HEK293T (cell line): ENCODE data around the gene EIF2S1.

Experiments used
- ARNT ChIP-seq: fragments of 450-650 bp; IDR thresholded peaks from 2 replicates; pipeline ENCODE4 v1.6.1; 2017; ENCODE audit warnings: mild to moderate bottlenecking
- BHLHE40 ChIP-seq: fragments of 450-650 bp; IDR thresholded peaks from 2 replicates; pipeline ENCODE4 v1.6.1; 2016; ENCODE audit warnings: mild to moderate bottlenecking, moderate library complexity, borderline replicate concordance
- FOXM1 ChIP-seq: fragments of 450-650 bp; IDR thresholded peaks from 2 replicates; pipeline ENCODE4 v1.6.1; 2017; ENCODE audit warnings: mild to moderate bottlenecking, borderline replicate concordance
- LEF1 ChIP-seq: fragments of 450-650 bp; IDR thresholded peaks from 2 replicates; pipeline ENCODE4 v1.6.1; 2017; ENCODE audit warnings: mild to moderate bottlenecking, borderline replicate concordance
- SP1 ChIP-seq: fragments of 450-650 bp; IDR thresholded peaks from 2 replicates; pipeline ENCODE4 v1.6.1; 2017
- SUZ12 ChIP-seq: fragments of 450-650 bp; IDR thresholded peaks from 2 replicates; pipeline ENCODE4 v1.6.1; 2016; ENCODE audit warnings: mild to moderate bottlenecking

- TF ChIP-seq BHLHE40 (no peak), SUZ12 (no peak), SP1 (no peak), FOXM1 (no peak), LEF1 (no peak), ARNT (no peak)
Measured at GRCh38 chr14:67385618-67386017, 25.5 kb downstream of the EIF2S1 start.
